HG03521 (cell line): Measurements from ENCODE around the gene GEMIN2.
"Not testable (repeated sequence)": the region's sequence is repeated elsewhere in the genome, so short reads cannot be mapped to it uniquely, and the experiment has no call there.

Experiments used
- ATAC-seq: cut with Tn5 transposase; IDR thresholded peaks from one replicate; pipeline ENCODE4 v1.9.1; 2021; ENCODE audit warnings: mild to moderate bottlenecking, moderate library complexity; ENCODE audit not compliant: unreplicated experiment

The GEMIN2 gene

GRCh38 chr14:39175445-39176262, 61.5 kb downstream of the GEMIN2 start:
- peak; percentile 2 for ATAC-seq

- no peak for ATAC-seq
These were observed 62.4 kb downstream of the GEMIN2 start for GRCh38 chr14:39176263-39177167.

GRCh38 chr14:39177168-39177545, 63.0 kb downstream of the GEMIN2 start:
- no peak for ATAC-seq

- no peak for ATAC-seq
These were observed 64.9 kb downstream of the GEMIN2 start for GRCh38 chr14:39179042-39179441.

GRCh38 chr14:39180553-39180952, 66.4 kb downstream of the GEMIN2 start:
- ATAC-seq, result no peak

GRCh38 chr14:39181026-39181692, 67.0 kb downstream of the GEMIN2 start:
- ATAC-seq, result no peak

- no peak for ATAC-seq
These were observed 67.5 kb downstream of the GEMIN2 start for GRCh38 chr14:39181693-39182047.

GRCh38 chr14:39182770-39183684, 68.9 kb downstream of the GEMIN2 start:
- ATAC-seq, result no peak

GRCh38 chr14:39183685-39184003, 69.5 kb downstream of the GEMIN2 start:
- ATAC-seq, result not testable (repeated sequence)

- no peak for ATAC-seq
These were observed 70.6 kb downstream of the GEMIN2 start for GRCh38 chr14:39184628-39185255.

GRCh38 chr14:39185256-39186049, 71.3 kb downstream of the GEMIN2 start:
- ATAC-seq, result no peak
